Smooth muscle cell (in vitro differentiated cells): ENCODE data around the gene ITIH6. TPM values are rescaled to one million over a fixed set of nuclear protein-coding genes. Genes with fewer than 3 reads are reported as not detected.

Experiments used
- DNase-seq: peaks from one replicate; lab custom pipeline; 2025; ENCODE audit not compliant: unreplicated experiment; lab: John Stamatoyannopoulos, UW
- H2AFZ ChIP-seq: fragments of 200-600 bp; sonication (generic); 2 replicates; pipeline ENCODE4 v1.6.0; 2016; ENCODE audit warnings: antibody characterized with exemption, low read depth, mild to moderate bottlenecking
- H3F3A ChIP-seq: fragments of 200-600 bp; sonication (generic); 2 replicates; pipeline ENCODE4 v1.6.0; 2017; ENCODE audit warnings: antibody characterized with exemption, low read depth
- H3K27ac ChIP-seq: fragments of 200-600 bp; sonication (generic); 2 replicates; pipeline ENCODE4 v1.5.1; 2016; ENCODE audit warnings: low read depth, mild to moderate bottlenecking
- H3K27me3 ChIP-seq: fragments of 200-600 bp; sonication (generic); 2 replicates; pipeline ENCODE4 v1.6.1; 2016; ENCODE audit warnings: low read depth, mild to moderate bottlenecking
- H3K36me3 ChIP-seq: fragments of 200-600 bp; sonication (generic); 2 replicates; pipeline ENCODE4 v1.5.1; 2016; ENCODE audit warnings: low read depth
- H3K4me1 ChIP-seq: fragments of 200-600 bp; sonication (generic); 2 replicates; pipeline ENCODE4 v1.5.1; 2016; ENCODE audit warnings: low read depth
- H3K4me2 ChIP-seq: fragments of 200-600 bp; sonication (generic); 2 replicates; pipeline ENCODE4 v1.6.0; 2016; ENCODE audit warnings: mild to moderate bottlenecking
- H3K4me3 ChIP-seq: fragments of 200-600 bp; sonication (generic); 2 replicates; pipeline ENCODE4 v1.5.1; 2016; ENCODE audit warnings: mild to moderate bottlenecking
- H3K79me2 ChIP-seq: fragments of 200-600 bp; sonication (generic); 2 replicates; pipeline ENCODE4 v1.6.0; 2016; ENCODE audit warnings: low read depth, mild to moderate bottlenecking
- H3K9ac ChIP-seq: fragments of 200-600 bp; sonication (generic); 2 replicates; pipeline ENCODE4 v1.6.0; 2016; ENCODE audit warnings: low read depth
- H3K9me3 ChIP-seq: fragments of 200-600 bp; sonication (generic); replicated peaks from 2 replicates; pipeline ENCODE4 v1.5.1; 2016; ENCODE audit warnings: low read depth
- H4K20me1 ChIP-seq: fragments of 200-600 bp; sonication (generic); 2 replicates; pipeline ENCODE4 v1.6.0; 2016; ENCODE audit warnings: low read depth
- CTCF ChIP-seq: fragments of 200-600 bp; sonication (generic); IDR thresholded peaks from 2 replicates; pipeline ENCODE4 v1.5.1; 2017; ENCODE audit warnings: borderline replicate concordance, mild to moderate bottlenecking, antibody characterized with exemption; ENCODE audit not compliant: insufficient read depth, poor library complexity, severe bottlenecking
- WGBS: methylation state at CpG from one replicate; pipeline ENCODE4 v1.1.7; 2016; ENCODE audit warnings: low lambda C conversion rate; 5-methylcytosine and 5-hydroxymethylcytosine counted together
- polyA plus RNA-seq: library from polyadenylated mRNA; unstranded; fragments of >200 nt; fragmentation: Nextera tagmentation; extraction: Ambion mirVana; gene quantifications from 2 replicates; pipeline ENCODE4 v1.2.1, GENCODE V29; 2016
- total RNA-seq: library from RNA; depleted of rRNA; stranded (reverse); fragments of >200 nt; gene quantifications from 2 replicates; pipeline ENCODE4 v1.2.3, GENCODE V29; 2014

The ITIH6 gene
- total and polyA plus RNA-seq, 2 experiments from 2014 or later, result not detected

GRCh38 chrX:54808605-54809483 lies 10.8 kb upstream of the ITIH6 start:
- Histone ChIP-seq H3K4me1 (no peaks in the 10 kb centered on the region), H4K20me1 (peaks cover 47% of the 10 kb centered on the region), H3K79me2 (peaks cover 28% of the 10 kb centered on the region), H3F3A (no peaks in the 10 kb centered on the region), H3K9me3 (no peaks in the 10 kb centered on the region), H2AFZ (no peak overlapping the region), H3K36me3 (no peaks in the 10 kb centered on the region), H3K27me3 (no peaks in the 10 kb centered on the region), H3K4me3 (peak overlapping the region; percentile 77), H3K4me2 (peak overlapping the region; percentile 95), H3K27ac (peak overlapping the region; percentile 71), H3K9ac (peak overlapping the region; percentile 81)
- 31% methylated on average over 33 of the region's 38 CpGs for whole genome bisulfite sequencing
- TF ChIP-seq CTCF, result no peak
- DNase-seq, result peak; percentile 70

GRCh38 chrX:54808109-54808604 lies 10.1 kb upstream of the ITIH6 start:
- H3K9me3 ChIP-seq, result no peaks in the 10 kb centered on the region
- H3K4me3 ChIP-seq, result peak overlapping the region; percentile 77
- H3K27ac ChIP-seq, result peak overlapping the region; percentile 71
- H3K79me2 ChIP-seq, result peaks cover 28% of the 10 kb centered on the region
- no peak overlapping the region for H2AFZ ChIP-seq
- no peaks in the 10 kb centered on the region for H3F3A ChIP-seq
- H4K20me1 ChIP-seq, result peaks cover 40% of the 10 kb centered on the region
- WGBS, result 39% methylated on average over 20 of the region's 23 CpGs
- no peaks in the 10 kb centered on the region for H3K36me3 ChIP-seq
- DNase-seq, result peak; percentile 62
- TF ChIP-seq CTCF, result no peak
- H3K9ac ChIP-seq, result peak overlapping the region; percentile 66
- peak overlapping the region; percentile 81 for H3K4me2 ChIP-seq
- no peaks in the 10 kb centered on the region for H3K4me1 ChIP-seq
- no peaks in the 10 kb centered on the region for H3K27me3 ChIP-seq

GRCh38 chrX:54807524-54808108 lies 9.6 kb upstream of the ITIH6 start, which contains the start of gene MAGED2:
Gene MAGED2, plus strand, starts transcription at chrX:54807745. Its CDS starts 1,587 bp downstream, at chrX:54809332.
- no peak within 1 kb of the TSS for H2AFZ ChIP-seq
- TF ChIP-seq CTCF, result no peak
- peak within 1 kb of the TSS; percentile 66 for H3K9ac ChIP-seq
- no peaks in the 10 kb centered on the region for H3F3A ChIP-seq
- no peaks in the 10 kb centered on the region for H3K4me1 ChIP-seq
- H3K79me2 ChIP-seq, result peaks cover 28% of the 10 kb centered on the region
- peak within 1 kb of the TSS; percentile 71 for H3K27ac ChIP-seq
- no peaks in the 10 kb centered on the region for H3K27me3 ChIP-seq
- peak within 1 kb of the TSS; percentile 77 for H3K4me3 ChIP-seq
- H3K9me3 ChIP-seq, result no peaks in the 10 kb centered on the region
- WGBS, result 37% methylated on average over 14 of the region's 17 CpGs
- H3K36me3 ChIP-seq, result no peaks in the 10 kb centered on the region
- DNase-seq, result peak; percentile 10
- peaks cover 35% of the 10 kb centered on the region for H4K20me1 ChIP-seq
- H3K4me2 ChIP-seq, result peak within 1 kb of the TSS; percentile 81
